Left renal cortex interstitium (tissue), 4 donors: ENCODE measurements around the gene HERC2. TPM values are rescaled to one million over a fixed set of nuclear protein-coding genes. Genes with fewer than 3 reads are reported as not detected.
"Not testable (repeated sequence)": the region's sequence is repeated elsewhere in the genome, so short reads cannot be mapped to it uniquely, and the experiment has no call there.

Source experiments
- DNase-seq, 4 donors: peaks; one replicate each; pipeline ENCODE4 v3.0.0-alpha.2; 2013; ENCODE audit warnings: low read depth in 4 of 4, low spot score in 2 of 4, missing footprints in 1 of 4
- polyA plus RNA-seq, 4 donors: library from polyadenylated mRNA; unstranded; fragments of 120-200 nt; gene quantifications; one replicate each; pipeline ENCODE4 v1.2.1, GENCODE V29; 2013; ENCODE audit not compliant: insufficient read length in 4 of 4

The HERC2 gene
- polyA plus RNA-seq, 4 donors = 38.4 to 63.9 (median 50.0) TPM

DNA sequence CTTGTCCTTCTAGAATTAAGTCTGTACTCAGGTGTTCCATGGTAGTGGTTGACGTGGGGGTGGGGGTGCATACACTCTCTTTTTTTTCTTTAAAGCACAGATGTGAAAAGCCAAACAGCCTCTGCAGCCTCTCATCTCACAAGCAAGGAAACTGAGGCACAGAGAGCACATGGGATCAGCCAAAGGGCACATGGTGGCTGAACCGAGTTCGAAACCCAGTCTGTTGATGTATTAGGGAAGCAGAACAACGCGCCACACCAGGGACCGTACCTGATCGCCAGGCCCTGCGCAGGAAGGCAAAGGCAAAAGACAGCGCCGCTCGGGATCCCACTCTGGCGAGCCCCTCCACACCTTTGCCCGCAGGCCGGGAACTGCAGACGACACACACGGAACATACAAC, 47.3 kb downstream of the HERC2 start:
- DNase-seq = no peak

DNA sequence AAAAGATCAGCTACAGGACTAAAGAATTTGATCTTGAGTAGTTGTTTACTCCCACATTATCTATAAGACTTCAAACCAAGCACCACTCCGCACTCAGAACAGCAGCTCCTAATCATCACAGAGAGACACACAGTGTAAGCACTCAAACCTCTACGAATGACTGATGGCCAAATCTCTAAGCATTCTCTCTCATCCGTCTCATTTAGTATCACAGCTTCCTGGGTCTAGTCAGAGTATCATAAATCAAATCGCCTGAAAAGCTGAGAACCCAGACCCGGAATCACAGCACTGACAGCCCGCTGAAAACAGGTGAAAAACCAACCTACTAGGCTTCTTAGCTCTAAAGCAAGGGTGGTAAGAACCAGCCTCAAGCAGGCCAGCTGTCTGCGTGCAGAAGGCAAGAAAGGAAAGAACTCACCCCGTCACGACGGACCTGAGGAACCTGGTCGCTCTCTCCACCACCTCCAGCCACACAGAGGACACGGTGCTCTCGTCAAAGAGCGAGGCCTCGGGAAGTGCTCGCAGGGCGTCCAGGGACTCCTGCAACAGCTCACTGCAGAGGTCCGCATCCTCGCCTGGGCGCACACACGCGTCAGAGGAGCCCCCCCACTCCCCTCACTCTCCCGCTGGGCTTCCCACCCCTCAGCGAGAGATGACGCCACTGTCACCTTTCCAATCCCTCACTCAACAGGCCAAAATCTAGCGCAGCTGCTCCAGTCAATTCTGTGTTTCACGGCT, 47.9 kb downstream of the HERC2 start:
- DNase-seq = peak in 1 of 4 donors; percentile 15

DNA sequence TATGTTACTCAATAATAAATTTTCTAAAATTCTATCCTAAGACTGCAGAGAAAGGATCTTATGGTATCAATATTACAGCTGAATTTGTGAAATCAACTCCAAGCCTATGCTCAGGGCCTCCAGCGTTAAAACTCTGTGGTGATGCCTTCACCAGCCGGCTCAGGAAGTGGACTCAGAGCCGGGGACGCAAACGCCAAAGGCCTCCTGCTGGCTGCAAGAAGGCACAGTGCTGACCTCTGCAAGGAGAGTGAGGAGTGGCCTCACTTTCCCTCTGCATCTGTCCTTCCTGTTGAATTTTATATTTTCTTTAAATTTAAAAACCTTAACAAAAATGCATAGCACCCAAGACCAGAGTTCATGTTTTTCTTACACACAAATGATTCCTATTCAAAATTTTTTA, 48.5 kb downstream of the HERC2 start:
- DNase-seq = no peak

DNA sequence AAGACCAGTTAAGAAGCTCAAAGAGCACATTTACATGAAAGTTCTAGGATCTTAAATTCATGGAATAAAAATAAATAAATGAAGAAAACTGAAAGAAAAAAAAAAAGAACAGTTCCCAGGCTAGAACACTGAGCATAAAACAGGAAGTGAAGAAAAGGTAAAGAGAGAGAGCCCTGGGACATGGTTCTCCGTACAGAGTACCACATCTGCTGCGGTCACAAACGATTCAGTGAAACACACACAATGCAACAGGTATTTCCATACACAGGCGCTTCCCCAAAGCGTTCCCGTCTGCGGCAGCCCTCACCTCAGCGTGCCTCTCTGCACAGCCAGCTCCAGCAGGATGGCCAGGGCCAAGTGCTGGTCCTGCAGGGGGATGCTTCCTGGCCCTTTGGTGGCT, 49.4 kb downstream of the HERC2 start:
- no peak for DNase-seq

DNA sequence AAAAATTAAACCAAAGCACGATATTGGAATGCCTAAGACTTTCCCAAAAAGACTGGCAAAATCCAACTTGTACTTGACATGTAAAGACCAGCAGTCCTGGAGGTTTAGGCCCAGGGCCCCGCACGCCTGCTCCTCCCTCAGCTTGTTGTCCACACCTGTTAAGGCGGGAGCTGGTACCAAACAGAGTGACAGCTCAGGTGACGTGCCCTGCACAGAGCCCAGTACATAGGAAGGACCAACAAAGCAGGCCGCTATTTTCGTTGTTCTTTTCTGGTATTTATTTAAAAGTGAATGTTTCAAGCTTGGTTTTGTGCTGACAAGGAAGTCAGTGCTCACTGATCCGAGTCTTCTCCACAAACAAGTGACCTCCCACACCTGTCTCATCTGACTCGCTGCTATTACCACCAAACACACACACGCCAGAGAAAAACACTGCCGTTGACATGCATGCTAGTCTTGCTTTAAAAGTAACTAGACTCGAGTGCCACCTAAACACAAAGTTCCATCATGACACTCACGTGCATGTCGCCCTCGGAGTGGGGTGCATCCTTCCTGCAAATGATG, 50.2 kb downstream of the HERC2 start:
- DNase-seq = no peak

DNA sequence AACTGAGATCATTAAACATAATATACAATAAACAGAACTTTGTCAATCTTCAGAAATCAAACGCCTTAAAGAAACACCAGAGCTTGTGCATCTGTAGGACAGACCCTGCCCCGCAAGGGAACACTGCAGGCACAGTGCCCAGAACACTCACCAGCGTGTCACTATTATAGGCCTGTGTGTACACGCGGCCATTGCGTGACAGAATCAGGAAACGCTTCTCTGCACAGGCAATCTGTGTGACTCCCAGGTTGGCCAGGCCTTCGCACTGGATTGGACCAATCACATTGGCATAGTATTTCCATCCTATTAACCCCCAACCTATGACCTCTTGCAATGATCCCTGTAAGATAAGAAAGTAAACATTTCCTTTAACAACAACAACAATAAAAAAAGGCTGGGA, 52.9 kb downstream of the HERC2 start:
- no peak for DNase-seq

DNA sequence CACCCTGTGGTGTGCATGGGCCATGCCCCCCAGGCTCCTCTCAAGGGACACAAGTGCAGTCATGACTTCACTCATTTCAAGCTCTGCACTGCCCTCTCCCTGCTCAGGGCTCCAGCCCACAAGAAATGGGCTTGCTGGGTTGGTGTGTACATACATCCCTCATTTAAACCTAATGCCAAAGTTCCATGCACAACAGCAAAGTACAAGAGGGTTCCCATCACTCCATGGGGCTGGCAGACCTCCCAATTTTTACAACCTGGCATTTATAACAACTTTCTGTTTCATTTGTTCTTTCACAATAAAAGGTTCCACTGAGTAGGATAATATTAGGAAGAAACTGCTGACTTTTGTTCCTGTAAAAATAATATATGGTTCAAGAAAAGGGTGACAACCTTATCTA, 54.3 kb downstream of the HERC2 start:
- DNase-seq = no peak

DNA sequence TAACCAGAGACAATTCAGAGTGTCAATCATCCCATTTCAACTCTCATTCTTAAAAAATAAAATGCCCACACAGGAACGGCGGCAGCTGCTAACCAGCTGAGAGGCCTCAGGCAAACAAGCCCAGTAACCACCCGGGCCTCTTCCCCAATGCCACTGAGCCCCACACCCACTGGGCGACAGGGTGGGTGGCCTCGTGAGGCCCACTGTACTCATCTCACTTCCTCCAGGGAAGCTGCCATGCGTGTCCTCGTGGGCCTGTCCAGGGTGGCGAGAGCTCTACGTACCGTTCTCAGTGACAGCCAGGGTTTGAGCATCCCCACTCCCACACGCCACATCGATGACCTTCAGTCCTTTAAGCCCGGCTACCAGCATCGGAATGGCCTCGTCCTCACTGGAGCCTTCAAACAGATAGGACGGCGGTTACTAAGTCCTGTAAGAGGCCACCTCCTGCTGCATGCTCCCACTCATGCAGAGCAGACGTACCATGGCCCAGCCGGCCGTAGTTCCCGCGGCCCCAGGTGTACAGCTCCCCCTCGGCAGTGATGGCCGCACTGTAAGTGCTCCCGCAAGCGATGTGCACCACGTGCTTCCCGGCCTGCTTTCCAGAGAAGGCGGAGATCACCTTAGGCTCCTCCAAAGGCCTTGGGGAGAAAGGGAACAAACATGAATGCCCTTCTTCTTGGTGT, 56.5 kb downstream of the HERC2 start:
- no peak for DNase-seq

DNA sequence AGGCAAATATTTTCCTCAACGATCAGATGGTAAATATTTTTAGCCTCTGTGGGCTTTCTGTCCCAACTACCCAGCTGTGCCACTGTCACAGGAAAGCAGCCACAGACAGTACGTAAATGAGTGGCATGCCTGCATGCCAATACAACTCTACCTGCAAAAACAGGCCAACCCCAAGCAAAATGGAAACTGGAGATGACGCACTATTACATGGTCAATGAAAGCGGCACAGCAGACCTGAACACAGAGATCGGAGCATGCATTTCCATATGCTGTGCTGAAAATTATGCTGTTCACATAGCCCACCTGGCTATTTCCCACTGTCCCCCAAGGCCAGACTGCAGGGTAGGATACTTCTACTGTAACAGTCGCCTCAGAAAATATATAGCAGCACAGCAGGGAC, 57.8 kb downstream of the HERC2 start:
- no peak for DNase-seq

DNA sequence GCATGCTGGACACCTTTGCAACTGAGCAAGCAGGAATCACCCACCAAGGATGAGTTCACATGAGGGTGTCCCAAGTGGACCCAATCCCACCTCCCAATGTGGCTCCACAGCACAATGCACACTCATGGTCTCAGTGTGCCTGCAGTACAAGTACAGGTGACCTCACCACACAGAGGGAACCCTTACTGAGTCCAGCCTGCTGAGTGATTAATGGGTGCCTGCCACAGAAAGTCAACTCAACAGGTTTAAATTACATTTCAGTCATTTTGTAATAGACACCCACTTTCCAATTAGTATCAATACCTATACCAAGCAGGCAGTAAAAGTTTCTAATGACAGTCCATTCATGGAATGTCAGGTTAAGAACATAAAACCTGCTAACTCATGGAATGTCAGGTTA, 59.5 kb downstream of the HERC2 start:
- no peak for DNase-seq

DNA sequence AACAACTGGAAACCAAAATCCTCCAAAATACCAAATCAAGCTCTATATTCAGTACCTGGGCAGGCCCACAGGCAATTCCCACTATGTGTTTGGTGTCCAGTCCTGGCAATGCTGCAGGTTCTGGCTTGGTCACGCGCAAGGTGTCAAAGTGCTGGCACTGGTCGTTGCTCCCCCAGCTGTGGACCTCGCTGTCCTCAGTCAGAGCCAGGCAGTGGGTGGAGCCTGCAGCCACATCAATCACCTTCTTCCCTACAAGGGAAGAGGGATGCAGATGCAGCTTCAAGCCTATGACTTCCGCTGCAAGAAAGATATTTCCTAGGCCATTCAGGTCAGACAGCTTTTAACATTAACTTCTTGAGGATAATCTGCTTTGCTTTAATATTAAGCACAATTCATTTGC, 61.3 kb downstream of the HERC2 start:
- no peak for DNase-seq

DNA sequence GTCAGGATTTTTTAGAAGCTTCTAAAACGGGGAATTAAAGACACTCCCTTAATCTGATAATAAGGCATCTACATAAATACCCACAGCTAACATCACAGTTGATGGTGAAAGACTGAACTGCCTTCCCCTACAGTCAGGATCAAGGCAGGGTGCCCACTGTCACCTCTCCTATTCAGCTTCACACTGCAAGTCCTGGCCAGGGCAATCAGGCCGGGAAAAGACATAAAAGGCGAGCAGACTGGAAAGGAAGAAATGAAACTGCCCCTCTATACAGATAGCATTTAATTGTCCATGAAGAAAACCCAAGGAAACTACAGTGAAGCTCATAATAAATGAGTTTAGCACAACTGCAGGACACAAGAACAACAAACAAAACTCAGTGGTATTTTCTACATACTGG, 61.7 kb downstream of the HERC2 start:
- DNase-seq = no peak

DNA sequence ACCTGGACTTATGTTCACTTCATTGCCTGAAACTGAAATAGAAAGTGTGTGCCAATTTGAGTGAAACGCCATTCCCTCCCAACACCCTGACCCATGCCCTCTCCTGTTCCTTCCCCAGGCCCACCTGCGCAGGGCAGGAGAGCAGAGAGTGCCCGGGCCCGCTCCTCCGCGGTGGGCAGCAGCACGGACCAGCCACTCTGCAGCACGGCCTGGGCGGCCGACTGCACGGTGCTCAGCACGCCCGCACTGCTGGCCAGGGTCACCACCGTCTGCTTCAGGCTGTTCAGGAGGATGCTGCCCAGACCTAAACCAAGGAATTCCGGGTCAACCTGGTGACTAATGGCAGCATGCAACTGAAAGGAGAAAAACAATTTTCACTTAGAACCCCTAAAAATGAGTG, 66.0 kb downstream of the HERC2 start:
- no peak for DNase-seq

DNA sequence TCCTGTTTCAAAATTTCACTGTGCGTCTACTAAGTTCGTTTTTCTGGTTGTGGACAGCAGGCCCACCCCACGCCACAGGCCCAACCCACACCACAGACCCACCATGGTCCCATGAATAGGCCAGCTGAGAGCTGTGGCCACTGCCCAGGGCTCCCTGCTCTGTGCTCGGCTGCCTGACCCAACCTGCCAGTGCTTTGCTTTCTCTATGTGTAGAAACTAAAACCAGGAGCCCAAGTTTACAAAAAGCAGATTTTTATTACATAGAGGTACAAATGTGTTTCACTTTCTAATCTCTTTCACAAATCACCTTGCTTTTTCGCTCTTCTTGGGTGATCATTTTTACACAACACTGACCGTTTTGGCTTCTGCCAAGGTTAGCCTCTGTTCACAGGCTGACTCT, 69.1 kb downstream of the HERC2 start:
- no peak for DNase-seq

DNA sequence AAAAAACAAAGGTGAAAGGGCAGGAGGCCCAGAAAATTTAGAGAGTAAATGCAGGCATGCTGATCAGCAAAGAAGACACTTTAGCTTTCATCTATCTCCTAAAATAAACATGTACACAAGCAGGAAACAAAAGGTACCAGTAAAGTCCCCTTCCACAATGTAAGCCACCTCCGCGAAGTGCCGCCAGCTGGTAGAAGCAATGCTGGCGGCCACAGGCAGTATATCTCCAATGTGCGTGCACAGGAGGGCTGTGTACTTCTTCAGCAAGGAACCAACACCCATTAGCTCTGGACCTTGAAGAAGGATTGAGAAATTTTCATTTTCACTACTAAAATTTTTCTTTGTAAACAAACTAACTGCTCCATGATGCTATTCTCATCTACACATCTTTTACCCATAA, 75.4 kb downstream of the HERC2 start:
- DNase-seq = no peak

DNA sequence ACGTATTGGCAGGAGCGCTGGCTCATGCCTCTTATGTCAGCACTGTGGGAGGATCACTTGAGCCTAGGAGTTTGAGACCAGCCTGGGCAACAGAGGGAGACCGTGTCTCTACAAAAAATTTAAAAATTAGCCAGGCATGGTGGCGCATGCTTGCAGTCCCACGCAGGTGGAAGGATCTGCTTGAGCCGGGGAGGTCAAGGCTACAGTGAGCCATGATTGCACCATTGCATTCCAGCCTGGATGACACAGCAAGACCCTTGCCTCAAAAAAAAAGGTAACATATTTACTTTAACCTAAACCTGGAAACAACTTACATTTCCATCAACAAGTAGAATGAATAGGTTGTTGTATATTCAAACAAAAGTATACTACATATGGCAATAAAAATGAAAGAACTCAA, 78.1 kb downstream of the HERC2 start:
- no peak for DNase-seq

DNA sequence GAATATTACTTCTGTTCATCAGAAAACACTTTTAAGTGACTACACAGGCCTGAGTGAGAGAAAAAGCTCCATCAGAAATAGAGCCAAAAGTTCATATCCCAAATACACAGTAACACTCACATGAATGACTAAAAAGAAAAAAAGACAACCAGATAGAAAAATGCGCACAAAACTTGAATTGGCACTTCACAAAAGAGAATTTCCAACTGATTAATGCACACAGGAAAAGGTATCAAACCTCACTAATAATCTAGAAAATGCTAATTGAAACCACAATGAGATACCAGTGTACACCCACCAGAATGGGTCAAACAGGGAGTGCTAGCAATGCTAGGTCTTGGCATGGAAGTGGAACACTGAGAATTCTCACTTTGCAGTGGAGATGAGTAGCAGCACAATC, 78.6 kb downstream of the HERC2 start:
- DNase-seq = no peak

DNA sequence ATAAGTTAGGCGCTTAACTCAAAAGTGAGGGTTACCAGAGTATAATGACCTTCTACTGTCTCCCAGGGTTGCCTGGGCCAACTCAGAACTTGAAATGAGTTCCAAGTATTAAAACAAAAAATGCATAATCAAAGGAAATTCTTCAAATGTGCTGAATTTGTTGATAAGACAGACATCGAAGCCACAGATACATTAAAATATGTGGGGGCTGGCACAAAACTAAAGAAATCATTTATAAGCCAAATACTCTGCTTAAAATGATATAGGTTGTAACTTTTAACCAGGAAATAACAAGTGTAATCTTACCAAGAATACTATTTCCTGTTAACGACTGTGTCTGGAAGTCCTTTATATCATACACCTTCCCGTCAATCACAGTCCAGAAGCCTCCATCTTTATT, 83.7 kb downstream of the HERC2 start:
- DNase-seq = not testable (repeated sequence)

DNA sequence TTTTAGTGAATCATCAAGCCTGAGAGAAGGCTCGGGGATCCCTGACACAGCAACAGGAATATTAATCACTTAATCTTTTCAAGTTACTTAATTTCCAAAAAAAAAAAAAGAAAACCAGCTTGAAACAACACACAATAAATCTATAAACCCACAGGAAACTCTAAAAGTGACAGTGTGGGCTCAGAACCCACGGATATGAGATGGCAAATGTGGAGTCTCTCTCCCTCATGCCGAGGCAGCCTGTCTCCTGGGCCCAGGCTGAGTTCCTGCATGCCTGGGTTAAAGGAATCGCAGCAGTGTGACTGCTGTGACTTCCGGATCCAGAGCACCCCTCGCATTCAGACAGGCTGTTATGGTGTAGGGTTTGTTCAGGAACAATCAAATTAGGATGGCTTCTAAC, 90.2 kb downstream of the HERC2 start:
- not testable (repeated sequence) for DNase-seq

DNA sequence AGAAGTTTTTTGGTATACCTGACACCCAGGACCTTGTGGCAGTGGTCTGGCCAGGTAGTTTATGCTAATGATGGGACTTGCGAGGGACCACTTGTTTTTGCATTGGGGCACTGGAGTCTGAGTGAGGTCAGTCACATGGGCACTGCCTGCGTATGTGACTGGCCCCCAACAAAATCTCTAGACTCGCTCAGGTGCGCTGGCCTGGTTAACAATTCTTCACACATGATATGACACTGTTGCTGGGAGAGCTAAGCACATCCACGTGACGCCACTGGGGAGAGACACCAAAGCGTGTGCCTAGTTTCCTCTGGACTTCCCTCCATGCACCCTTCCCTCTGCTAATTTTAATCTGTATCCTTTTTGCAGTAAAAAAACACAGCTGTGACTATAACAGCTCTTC, 90.6 kb downstream of the HERC2 start:
- not testable (repeated sequence) for DNase-seq

DNA sequence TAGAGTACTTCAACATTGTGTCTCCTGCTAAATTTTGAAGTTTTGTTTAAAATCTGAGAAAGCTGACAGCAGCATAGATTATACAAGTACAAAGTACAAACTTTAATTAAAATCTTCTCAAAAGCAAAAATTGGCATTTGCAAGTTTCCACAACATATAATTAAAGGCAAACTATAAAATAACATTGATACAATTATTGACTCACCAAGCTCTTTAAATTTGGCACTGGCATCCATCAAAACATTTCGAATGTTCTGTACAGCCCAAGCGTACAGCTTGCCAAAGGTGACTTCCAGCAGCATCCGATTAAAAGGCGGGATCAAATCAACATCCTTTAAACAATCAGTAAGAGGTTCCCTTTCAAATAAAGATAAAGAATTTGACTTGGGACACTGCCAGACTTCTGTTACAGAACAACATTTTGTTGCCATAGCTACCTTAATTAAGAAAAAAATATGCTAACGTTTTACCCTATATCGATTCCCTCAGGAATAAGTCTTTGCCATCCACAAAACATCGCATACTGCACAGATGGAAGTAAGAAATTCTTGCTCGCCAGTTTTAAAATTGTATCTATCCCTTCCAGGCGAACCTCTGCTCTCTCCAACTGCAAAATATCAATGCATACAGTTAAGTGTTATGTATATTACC, 92.9 kb downstream of the HERC2 start:
- not testable (repeated sequence) for DNase-seq

DNA sequence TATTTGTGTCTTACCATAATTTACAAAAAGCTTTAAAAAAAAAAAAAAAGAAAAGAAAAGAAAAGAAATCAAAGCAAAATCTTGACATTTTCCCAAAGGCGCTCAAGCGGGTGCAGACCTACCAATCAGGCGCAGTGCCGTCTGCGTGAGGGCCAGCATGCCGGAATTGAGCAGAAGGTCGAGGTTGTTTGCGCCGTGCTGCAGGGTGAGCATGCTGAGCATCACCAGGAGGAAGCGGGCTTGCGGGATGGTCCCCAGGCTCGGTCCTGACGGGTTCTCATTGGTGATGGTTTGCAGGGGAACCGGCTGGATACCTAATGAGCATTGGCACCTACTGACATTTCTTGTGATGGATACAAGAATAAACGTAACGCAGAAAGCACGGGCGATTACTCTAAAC, 93.9 kb downstream of the HERC2 start:
- DNase-seq = no peak
